NCI-H2227 treated with DMSO at 0.1 percent for 48 hours (cell line): ENCODE data around the gene TPO.
"Not testable (repeated sequence)": the region's sequence is repeated elsewhere in the genome, so short reads cannot be mapped to it uniquely, and the experiment has no call there.

Source experiments
- DNase-seq: peaks from one replicate; lab custom pipeline; 2025; lab: John Stamatoyannopoulos, UW

TPO gene

DNA sequence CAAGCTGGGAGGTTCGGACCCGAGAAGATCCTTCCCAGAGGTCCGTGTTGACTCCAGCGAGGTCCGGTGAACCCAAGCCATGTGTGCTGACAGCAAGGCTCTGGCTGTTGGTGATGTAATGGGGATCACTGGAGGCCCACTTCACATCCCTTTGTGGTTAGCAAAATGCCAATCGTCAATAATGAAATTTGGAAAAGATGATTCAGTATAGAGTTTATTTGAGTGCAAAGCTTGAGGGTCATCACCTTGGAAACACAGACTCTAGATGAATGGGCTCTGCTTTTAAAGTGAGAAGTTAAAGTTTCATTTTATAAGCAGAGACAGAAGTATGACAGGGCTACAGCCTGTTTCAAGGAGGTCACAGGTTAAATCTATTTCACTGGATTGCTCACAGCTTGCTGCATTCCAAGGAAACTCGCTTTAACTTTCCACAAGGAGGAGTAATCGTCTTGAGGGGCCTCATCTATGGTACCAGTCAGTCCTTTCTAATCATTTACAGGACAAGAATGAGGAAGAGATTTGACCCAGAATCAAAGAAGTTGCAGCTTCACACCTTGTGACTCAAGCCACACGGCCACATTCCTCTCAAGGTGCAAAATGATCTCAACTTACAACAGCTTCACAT is 140.5 kb downstream of the TPO start:
- DNase-seq: no peak

DNA sequence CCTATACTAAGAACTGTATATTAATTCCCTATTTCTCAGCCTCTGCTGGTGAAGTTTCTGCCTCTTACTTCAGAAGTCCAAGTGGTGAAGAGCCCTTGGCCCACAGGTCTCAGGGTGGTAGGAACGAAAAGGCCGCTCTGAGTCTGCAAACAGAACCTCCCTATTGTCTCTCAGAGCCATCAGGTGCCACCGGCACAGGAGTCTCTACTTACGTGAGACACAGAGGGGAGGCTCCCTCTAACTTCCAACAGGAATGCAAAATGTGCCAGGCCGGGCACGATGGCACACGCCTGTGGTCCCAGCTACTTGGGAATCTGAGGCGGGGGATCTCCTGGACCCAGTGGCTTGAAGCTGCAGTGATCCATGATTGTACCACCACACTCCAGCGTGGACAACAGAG is 143.0 kb downstream of the TPO start:
- no peak for DNase-seq

DNA sequence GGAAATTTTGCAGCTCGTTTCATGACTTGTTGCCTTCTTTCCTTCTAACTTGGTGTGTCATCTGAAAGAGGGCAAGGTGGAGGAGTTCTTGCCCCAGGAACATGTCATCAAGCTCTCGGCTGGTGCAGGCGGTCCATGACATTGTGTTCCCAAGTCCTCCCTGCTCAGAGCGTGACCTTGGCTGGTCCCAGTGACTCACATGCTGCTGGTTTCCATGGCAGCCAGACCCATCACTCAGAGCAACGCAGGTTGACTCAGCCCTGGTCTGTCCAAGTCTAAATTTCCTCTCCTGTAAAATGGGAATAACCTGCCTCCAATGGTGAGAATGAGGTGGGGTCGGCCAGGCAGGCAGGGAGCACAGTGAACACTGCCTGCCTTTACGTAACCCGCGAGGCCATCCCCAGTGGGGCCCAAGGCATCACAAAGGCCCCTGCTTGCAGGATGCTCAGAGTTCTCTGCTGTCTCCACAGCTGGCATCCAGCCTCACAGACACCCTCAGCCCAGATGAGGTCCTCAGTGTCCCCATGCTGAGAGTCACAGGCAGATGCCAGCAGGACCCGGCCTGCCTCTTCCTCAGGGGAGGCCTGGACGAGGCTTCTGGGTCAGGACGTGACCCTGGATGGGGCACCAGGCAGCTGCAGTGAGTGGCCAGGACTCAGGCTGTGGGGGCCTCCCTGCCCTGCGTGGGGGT is 143.7 kb downstream of the TPO start:
- no peak for DNase-seq

DNA sequence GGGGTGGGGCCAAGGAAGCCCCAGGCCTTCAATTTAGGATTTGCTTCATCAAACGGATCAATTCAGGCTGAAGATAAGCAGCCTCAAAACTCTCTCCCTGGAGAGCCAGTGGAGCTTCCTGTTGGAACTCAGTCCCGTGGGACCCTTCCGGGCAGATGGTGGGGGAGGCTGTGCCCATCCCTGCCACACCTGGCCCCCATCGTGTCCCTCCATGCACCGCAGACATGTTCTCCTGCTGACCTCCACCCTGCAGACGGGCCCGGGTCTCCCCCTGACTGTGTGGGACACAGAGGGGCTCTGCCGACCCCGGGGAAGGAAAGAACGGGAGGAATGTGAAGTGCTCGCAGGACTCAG is 144.2 kb downstream of the TPO start:
- no peak for DNase-seq

DNA sequence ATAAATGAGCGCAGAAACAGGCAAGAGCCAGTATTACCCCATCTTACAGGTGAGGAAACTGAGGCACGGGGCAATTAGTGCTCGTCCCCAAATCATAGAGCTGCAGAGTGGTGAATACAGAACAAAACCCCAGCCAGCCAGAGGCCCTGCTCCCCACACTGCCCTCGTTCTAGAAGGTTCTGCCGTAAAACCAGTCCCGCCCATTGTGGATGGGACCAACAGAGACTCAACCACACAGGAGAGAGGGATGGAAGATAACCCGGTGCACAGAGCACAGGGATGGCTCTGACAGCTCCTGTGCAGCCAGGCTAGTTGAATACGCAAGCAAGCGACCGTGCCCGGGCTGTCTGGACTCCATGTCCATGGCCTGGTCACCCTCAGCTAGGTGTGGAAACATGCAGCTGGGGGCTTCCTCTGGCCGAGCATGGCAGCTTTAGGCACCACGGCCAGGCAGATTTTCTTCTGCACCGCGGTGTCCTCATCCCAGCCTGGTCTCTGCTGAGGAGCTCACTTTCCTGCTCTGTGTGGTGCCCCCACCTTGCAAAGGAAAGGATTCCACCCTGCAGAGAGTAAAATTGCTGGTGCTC is 146.4 kb downstream of the TPO start:
- no peak for DNase-seq

DNA sequence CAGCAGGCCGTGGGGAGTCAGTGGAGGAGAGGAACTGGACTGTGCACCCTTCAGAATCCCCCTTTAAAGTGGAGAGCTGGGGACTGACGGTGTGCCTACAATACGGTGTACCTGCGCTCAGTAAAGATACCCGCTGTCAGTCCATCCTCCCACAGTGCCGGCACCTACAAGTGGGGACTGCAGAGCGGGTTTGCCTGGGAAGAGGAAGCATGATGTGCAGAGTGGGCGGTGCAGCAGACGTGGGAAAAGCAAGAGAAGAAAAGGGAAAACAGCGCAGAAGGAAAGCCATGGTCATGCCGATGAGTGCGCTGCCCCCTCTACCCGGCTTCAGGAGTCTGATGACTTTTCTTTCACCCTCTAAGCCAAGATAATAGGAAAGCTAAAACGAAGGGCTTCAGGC is 148.0 kb downstream of the TPO start:
- DNase-seq: no peak

DNA sequence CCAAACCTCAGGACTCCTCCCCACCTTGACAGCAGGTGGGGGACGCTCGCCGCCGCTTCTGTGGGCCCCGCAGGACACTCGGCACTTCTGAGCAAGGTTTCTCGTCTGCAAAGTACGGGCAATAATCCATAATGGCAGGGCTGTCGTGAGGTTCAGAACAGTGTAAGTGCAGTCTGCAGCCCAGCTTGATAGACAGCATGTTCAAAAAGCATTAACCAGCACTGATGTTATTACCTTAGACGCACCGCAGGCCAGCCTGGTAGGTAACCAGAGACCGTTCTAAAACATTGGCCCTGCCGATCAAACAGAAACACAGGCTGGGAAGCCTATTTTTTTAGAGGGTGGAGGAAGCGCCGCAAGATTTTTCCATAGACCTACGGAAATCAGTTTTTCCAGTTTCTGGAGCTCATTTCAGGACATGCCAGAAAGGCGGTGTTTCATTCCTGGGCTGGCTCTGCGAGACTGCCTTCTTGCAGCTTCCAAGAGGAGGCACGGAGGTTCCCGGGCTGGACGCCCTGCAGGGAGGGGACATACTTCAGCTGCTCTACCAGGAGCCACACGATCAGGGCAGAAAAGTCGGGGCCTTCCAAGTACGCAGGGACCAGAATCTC is 148.7 kb downstream of the TPO start:
- no peak for DNase-seq

DNA sequence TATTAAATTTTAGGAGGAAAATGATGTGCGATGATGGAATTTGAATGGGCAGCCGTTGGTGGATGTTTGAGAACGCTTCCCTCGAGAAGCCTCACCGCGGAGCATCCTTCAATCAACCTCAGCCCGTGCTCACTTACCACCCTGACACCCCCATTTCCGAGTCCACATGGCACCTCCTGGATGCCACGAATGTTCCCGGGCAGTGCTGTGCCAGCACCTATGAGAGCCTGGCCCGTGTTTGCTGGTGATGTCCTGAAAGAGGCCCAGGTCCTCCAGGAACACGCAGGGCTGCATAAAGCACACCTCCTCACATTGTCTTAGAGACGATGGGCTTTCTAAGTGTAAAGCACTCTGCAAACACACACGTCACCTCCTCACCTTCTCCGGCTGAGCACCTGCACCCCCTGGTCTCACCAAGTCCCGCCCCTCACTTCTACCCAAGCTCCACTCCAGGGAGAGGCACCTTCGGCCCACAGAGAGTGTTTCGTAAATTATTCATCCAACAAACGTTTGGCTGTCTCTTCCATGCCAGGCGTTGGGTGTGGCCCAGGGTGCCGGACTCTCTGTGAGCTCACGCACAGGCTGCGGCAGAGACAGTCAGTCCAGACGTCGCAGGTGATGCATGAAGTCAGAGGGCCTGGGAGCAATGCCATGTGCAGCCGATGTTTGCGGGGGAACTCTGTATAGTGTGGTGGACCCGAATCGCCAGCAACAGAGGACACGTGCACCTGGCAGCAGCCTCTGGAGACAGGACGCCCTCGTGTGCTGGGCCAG is 150.0 kb downstream of the TPO start:
- no peak for DNase-seq

DNA sequence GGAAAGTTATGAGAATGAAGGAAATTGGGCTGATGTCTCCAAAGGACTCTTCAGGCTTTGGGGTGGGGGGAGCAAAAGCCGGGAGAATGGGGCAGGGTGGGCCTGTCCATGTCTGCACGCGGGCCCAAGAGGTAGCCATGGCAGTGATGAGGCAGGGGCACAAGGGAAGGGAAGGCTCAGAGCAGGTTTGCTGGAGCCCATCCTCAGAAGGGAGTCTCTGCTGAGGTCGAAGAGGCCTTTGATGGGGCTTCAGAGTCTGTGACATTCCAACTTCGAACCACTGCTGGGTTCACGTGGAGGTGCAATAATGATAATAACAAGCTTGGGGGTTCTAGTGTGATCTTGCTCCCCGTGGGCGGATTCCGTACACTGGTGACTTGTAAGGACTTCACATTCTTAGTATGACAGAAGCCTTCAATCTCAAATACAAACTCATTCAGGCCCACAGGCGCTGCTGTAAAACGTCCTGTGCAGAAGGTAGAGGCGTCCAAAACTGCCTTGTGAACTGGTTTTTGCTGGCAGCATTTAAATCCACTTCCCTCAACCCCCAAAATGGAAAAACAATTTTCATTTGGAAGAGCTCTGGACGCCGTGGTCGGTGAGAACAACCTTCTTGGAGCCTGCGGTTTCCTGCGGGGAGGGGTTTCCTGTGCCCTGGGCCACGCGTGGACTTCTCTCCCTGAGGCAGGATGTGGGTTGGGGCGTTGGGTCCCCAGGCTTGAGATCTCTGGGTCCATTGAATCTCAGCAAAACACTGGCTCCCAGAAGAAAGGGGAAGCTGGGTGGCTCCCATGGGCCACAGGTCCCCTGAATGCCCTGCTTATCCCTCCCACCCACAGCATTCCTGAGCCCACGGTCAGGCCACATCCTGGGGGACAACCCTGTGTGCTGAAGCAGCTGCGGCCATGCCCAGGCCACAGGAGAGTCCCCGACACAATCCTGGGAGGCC is 151.0 kb downstream of the TPO start:
- DNase-seq: no peak

DNA sequence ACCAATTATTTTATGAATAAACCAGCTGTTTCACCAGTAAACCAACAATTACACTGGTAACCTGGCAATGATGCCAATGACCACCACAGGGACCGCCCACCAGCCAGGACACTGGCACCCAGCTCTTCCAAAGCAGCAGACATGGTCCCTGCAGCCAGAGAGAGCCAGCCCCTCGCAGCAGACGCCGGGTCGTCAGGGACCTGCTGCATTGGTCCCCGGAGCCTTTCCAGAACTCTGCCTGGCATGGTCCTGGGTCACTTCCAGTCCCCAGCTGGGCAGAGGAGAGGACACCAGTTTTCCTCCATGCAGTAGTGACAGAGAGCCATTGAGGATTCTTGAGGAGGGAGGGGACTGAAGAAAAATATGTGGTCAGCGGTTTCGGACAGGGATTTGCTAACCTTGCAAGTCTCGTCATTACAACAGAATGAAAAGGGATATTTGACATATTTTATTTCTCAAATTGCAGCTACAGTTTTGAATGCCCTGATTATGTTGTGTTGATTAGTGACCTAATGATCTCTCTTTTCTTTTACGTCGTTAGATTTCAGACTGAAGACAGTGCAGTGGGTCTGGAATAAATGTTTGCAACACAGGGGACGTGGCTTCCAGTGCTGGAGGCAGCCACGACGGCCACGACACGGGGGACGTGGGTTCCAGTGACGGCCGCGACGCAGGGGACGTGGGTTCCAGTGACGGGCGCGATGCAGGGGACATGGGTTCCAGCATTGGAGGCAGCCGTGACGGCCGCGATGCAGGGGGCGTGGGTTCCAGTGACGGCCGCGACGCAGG is 154.5 kb downstream of the TPO start:
- no peak for DNase-seq

DNA sequence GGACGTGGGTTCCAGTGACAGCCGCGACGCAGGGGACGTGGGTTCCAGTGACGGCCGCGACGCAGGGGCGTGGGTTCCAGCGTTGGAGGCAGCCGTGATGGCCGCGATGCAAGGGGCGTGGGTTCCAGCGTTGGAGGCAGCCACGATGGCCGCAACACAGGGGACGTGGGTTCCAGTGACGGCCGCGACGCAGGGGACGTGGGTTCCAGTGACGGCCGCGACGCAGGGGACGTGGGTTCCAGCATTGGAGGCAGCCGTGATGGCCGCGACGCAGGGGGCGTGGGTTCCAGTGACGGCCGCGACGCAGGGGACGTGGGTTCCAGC is 155.0 kb downstream of the TPO start:
- DNase-seq: not testable (repeated sequence)

DNA sequence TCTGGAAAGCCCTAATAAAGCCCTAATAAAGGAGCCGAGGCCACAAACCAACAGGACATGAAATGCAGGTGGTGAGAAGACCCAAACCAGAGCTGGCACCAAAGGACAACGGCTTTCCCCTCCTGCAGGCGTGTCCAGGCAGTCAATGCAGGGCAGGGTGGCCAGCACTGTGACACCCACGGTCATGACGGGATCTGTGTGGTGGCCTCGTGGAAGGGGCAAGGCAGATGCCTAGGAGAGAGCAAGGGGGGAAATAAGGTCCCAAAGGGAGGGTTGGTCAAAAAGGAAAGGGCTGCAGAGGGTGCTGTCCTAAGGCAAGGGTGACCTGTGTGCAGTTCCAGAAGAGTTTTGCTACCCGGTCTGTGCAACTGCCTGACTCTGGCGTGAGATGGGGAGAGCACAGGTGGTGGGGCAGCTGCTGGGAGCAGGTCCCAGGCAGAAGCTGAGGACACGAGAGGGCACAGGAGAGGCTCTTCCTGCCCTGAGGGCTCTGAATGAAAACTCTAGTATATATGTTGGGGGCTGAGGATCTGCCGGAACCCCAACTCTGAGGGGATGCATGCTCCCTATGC is 156.7 kb downstream of the TPO start:
- no peak for DNase-seq

DNA sequence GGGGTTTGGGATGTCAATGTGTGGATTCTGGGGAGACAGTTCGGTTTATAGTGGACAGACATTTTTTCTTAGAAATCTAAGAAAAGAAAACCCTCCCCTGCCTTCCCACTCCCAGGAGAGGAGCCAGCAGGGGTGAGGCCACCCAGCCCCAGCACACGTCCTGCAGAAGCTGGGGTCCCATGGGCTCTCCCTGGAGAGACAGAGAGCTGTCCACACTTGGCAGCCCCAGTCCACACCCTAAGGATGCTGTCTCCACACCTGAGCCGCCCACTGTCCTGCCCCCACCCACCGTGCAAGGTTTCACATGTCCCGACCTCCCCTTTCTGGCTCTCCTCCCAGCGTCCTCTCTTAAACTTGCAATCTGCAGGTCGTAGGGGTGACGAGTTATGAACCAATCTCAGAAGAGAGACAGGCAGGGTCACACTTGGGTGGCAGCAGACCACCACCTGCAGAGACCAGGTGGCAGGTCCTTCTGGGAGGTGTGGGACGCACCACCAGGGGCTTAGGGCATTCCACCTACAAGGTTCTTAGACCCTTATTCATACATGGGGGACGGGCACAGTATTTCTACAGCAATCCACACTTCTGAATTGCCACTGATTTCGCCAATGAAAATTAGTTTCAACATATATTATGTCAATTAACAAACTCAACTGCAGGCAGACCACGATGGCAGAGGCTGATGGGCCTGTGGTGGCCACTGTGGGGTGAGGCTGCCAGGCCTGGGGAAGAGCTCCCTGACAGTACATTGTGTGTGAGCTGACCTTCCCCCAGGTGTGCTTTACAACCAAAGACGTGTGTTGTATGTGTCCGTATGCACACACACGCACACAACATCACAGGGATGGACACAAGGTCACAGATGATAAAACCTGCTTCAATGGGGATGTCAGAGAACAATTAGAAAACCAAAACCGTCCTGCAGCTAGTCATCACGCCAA is 158.5 kb downstream of the TPO start:
- no peak for DNase-seq

DNA sequence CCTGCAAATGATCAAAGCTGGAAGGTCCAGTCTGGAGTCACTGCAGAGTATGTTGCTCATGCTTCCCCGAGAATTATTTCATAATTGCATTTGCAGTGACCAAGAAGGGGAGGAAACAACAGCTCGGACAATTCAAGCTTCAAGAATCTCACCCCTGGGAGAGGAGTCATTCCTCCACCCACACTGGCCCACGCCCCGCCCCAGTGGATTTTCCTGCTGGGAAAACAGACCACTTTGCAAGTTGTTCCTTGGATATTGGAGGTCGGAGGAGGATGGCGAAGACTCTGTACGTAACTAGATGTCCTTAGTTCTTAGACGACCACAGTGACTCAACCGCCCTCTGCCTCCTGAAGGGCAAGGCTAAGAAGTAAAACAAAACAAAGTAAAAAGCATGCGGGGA is 159.4 kb downstream of the TPO start:
- no peak for DNase-seq

DNA sequence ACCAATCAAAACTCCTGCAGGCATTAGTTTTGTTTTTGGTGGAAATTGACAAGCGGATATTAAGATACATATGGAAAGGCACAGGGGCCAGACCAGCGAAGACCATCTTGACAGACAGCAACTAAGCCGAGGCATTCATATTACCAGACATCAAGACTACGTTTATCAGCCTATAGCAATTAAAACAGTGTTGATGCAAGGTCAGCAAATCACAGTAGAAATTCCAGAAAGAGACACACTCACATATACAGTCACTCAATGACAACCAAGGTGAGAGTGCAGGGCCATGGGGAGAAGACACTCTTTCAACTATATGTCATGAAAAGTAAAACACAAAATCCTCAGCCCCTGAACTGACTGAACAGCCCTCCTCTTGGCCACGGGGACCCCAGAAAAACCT is 164.6 kb downstream of the TPO start:
- DNase-seq: no peak

DNA sequence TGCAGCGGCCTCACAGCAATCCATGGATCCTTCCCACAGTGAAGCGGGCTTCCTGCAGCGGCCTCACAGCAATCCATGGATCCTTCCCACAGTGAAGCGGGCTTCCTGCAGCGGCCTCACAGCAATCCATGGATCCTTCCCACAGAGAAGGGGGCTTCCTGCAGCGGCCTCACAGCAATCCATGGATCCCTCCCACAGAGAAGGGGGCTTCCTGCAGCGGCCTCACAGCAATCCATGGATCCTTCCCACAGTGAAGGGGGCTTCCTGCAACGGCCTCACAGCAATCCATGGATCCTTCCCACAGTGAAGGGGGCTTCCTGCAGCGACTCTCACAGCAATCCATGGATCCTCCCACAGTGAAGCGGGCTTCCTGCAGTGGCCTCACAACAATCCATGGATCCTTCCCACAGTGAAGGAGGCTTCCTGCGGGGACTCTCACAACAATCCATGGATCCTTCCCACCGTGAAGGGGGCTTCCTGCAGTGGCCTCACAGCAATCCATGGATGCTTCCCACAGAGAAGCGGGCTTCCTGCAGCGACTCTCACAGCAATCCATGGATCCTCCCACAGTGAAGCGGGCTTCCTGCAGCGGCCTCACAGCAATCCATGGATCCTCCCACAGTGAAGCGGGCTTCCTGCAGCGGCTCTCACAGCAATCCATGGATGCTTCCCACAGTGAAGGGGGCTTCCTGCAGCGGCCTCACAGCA is 168.1 kb downstream of the TPO start:
- DNase-seq: not testable (repeated sequence)

DNA sequence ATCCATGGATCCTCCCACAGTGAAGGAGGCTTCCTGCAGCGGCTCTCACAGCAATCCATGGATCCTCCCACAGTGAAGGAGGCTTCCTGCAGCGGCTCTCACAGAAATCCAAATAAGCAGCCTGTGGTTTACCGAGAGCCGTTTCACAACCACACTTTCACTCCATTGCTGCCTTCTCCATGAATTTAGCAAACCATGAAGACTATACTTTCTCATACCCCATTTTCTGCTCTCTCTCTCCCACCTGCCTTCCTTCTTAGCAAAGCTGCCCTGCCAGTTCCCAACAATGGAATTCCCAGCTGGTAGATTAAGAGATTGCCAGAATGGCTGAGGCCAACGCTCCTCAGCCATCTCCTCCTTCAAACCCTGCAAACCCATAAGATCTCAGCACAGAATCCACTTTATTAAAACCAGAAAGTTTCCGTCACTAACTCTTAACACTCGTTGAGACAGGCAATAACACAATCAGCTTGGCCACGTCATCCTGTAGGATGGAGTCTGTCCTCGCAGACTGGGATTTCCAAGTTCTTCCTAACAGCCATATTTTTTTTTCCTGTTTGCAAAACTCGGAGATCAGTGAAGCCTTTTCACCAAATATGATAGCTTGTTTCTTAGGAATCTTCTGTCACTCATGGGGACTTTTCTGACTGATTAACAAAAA is 168.8 kb downstream of the TPO start:
- DNase-seq: no peak

DNA sequence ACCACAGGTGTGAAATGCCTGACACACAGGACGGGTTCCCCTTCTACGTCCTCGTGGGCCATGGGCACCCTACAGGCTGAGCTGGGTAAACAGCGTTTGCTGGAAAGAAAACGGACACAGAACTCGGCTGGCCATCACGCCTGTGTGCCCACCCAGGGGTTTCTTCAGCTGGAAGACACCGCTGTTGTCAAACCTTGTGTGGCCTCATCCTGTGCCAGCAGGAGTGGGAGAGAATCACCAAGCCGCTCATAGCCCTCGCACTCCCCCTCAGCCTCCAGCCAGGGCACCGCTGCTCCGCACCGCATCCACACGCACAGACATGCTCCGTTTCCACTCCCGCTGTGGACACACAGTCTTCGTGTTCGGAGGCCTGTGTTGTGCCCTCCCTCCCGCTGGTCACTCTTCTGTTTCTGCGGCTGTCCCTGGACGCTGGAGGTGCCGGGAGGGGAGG is 169.7 kb downstream of the TPO start:
- no peak for DNase-seq
